ENCODE measurements around the gene ZCRB1.

The ZCRB1 gene

GRCh38 chr12:42323856-42324255 lies 2.0 kb downstream of the ZCRB1 start:
- no peaks in the 10 kb centered on the region for H3K9me3 ChIP-seq (ENCODE audit: control insufficient read depth, low read length)
- H3K4me3 ChIP-seq (ENCODE audit: low read length), result no peak overlapping the region
- no peak overlapping the region for H3K9ac ChIP-seq (ENCODE audit: low read length)
- H3K27me3 ChIP-seq (ENCODE audit: control insufficient read depth, insufficient read depth, low read length), result no peaks in the 10 kb centered on the region
- no peaks in the 10 kb centered on the region for H3K36me3 ChIP-seq (ENCODE audit: control insufficient read depth, insufficient read depth, low read length)
- peaks cover 33% of the 10 kb centered on the region for H3K4me1 ChIP-seq (ENCODE audit: control insufficient read depth, insufficient read depth, low read length)

GRCh38 chr12:42322567-42322966 lies 3.3 kb downstream of the ZCRB1 start:
- Histone ChIP-seq H3K36me3 (ENCODE audit: control insufficient read depth, insufficient read depth, low read length) (no peaks in the 10 kb centered on the region), H3K4me3 (ENCODE audit: low read length) (no peak overlapping the region)

GRCh38 chr12:42320796-42321195 lies 5.1 kb downstream of the ZCRB1 start:
- Histone ChIP-seq H3K4me3 (ENCODE audit: low read length) (no peak overlapping the region), H3K4me1 (ENCODE audit: control insufficient read depth, insufficient read depth, low read length) (peaks cover 17% of the 10 kb centered on the region), H3K27me3 (ENCODE audit: control insufficient read depth, insufficient read depth, low read length) (no peaks in the 10 kb centered on the region), H3K9me3 (ENCODE audit: control insufficient read depth, low read length) (no peaks in the 10 kb centered on the region), H3K9ac (ENCODE audit: low read length) (no peak overlapping the region), H3K36me3 (ENCODE audit: control insufficient read depth, insufficient read depth, low read length) (no peaks in the 10 kb centered on the region)

More at GRCh38 chr12:42322567-42322966, 3.3 kb downstream of the ZCRB1 start:
- no peaks in the 10 kb centered on the region for H3K9me3 ChIP-seq (ENCODE audit: control insufficient read depth, low read length)
- H3K4me1 ChIP-seq (ENCODE audit: control insufficient read depth, insufficient read depth, low read length), result peaks cover 27% of the 10 kb centered on the region
- H3K27me3 ChIP-seq (ENCODE audit: control insufficient read depth, insufficient read depth, low read length), result no peaks in the 10 kb centered on the region
- no peak overlapping the region for H3K9ac ChIP-seq (ENCODE audit: low read length)

GRCh38 chr12:42315108-42315507 lies 10.8 kb downstream of the ZCRB1 start:
- Histone ChIP-seq H3K9me3 (ENCODE audit: control insufficient read depth, low read length) (no peaks in the 10 kb centered on the region), H3K4me3 (ENCODE audit: low read length) (no peak overlapping the region), H3K9ac (ENCODE audit: low read length) (no peak overlapping the region), H3K27me3 (ENCODE audit: control insufficient read depth, insufficient read depth, low read length) (no peaks in the 10 kb centered on the region), H3K36me3 (ENCODE audit: control insufficient read depth, insufficient read depth, low read length) (no peaks in the 10 kb centered on the region), H3K4me1 (ENCODE audit: control insufficient read depth, insufficient read depth, low read length) (no peaks in the 10 kb centered on the region)

GRCh38 chr12:42309996-42310395 lies 15.9 kb downstream of the ZCRB1 start:
- no peak overlapping the region for H3K9ac ChIP-seq (ENCODE audit: low read length)
- no peak overlapping the region for H3K4me3 ChIP-seq (ENCODE audit: low read length)
- H3K9me3 ChIP-seq (ENCODE audit: control insufficient read depth, low read length), result no peaks in the 10 kb centered on the region
- H3K27me3 ChIP-seq (ENCODE audit: control insufficient read depth, insufficient read depth, low read length), result no peaks in the 10 kb centered on the region
- H3K36me3 ChIP-seq (ENCODE audit: control insufficient read depth, insufficient read depth, low read length), result no peaks in the 10 kb centered on the region
- H3K4me1 ChIP-seq (ENCODE audit: control insufficient read depth, insufficient read depth, low read length), result no peaks in the 10 kb centered on the region

GRCh38 chr12:42308390-42308789 lies 17.5 kb downstream of the ZCRB1 start:
- no peaks in the 10 kb centered on the region for H3K9me3 ChIP-seq (ENCODE audit: control insufficient read depth, low read length)
- no peaks in the 10 kb centered on the region for H3K36me3 ChIP-seq (ENCODE audit: control insufficient read depth, insufficient read depth, low read length)
- no peak overlapping the region for H3K9ac ChIP-seq (ENCODE audit: low read length)
- no peaks in the 10 kb centered on the region for H3K27me3 ChIP-seq (ENCODE audit: control insufficient read depth, insufficient read depth, low read length)
- H3K4me1 ChIP-seq (ENCODE audit: control insufficient read depth, insufficient read depth, low read length), result no peaks in the 10 kb centered on the region
- no peak overlapping the region for H3K4me3 ChIP-seq (ENCODE audit: low read length)

- Histone ChIP-seq H3K4me3 (ENCODE audit: low read length) (no peak overlapping the region), H3K9me3 (ENCODE audit: control insufficient read depth, low read length) (no peaks in the 10 kb centered on the region), H3K4me1 (ENCODE audit: control insufficient read depth, insufficient read depth, low read length) (no peaks in the 10 kb centered on the region), H3K36me3 (ENCODE audit: control insufficient read depth, insufficient read depth, low read length) (no peaks in the 10 kb centered on the region), H3K27me3 (ENCODE audit: control insufficient read depth, insufficient read depth, low read length) (no peaks in the 10 kb centered on the region), H3K9ac (ENCODE audit: low read length) (no peak overlapping the region)
These were observed 19.6 kb downstream of the ZCRB1 start for GRCh38 chr12:42306297-42306696.

- no peaks in the 10 kb centered on the region for H3K27me3 ChIP-seq (ENCODE audit: control insufficient read depth, insufficient read depth, low read length)
- H3K9me3 ChIP-seq (ENCODE audit: control insufficient read depth, low read length), result no peaks in the 10 kb centered on the region
- H3K36me3 ChIP-seq (ENCODE audit: control insufficient read depth, insufficient read depth, low read length), result no peaks in the 10 kb centered on the region
- H3K4me3 ChIP-seq (ENCODE audit: low read length), result no peak overlapping the region
- H3K9ac ChIP-seq (ENCODE audit: low read length), result no peak overlapping the region
- H3K4me1 ChIP-seq (ENCODE audit: control insufficient read depth, insufficient read depth, low read length), result no peaks in the 10 kb centered on the region
These were observed 26.2 kb downstream of the ZCRB1 start for GRCh38 chr12:42299392-42300308.

GRCh38 chr12:42298887-42299286 lies 27.0 kb downstream of the ZCRB1 start:
- no peaks in the 10 kb centered on the region for H3K9me3 ChIP-seq (ENCODE audit: control insufficient read depth, low read length)
- H3K27me3 ChIP-seq (ENCODE audit: control insufficient read depth, insufficient read depth, low read length), result no peaks in the 10 kb centered on the region
- no peak overlapping the region for H3K4me3 ChIP-seq (ENCODE audit: low read length)
- H3K9ac ChIP-seq (ENCODE audit: low read length), result no peak overlapping the region
- H3K4me1 ChIP-seq (ENCODE audit: control insufficient read depth, insufficient read depth, low read length), result no peaks in the 10 kb centered on the region
- no peaks in the 10 kb centered on the region for H3K36me3 ChIP-seq (ENCODE audit: control insufficient read depth, insufficient read depth, low read length)

- Histone ChIP-seq H3K9me3 (ENCODE audit: control insufficient read depth, low read length) (no peaks in the 10 kb centered on the region), H3K36me3 (ENCODE audit: control insufficient read depth, insufficient read depth, low read length) (no peaks in the 10 kb centered on the region), H3K27me3 (ENCODE audit: control insufficient read depth, insufficient read depth, low read length) (no peaks in the 10 kb centered on the region), H3K4me1 (ENCODE audit: control insufficient read depth, insufficient read depth, low read length) (no peaks in the 10 kb centered on the region), H3K9ac (ENCODE audit: low read length) (no peak overlapping the region), H3K4me3 (ENCODE audit: low read length) (no peak overlapping the region)
These were observed 29.3 kb downstream of the ZCRB1 start for GRCh38 chr12:42296503-42297109.

- no peak overlapping the region for H3K4me3 ChIP-seq (ENCODE audit: low read length)
- H3K36me3 ChIP-seq (ENCODE audit: control insufficient read depth, insufficient read depth, low read length), result no peaks in the 10 kb centered on the region
- no peaks in the 10 kb centered on the region for H3K4me1 ChIP-seq (ENCODE audit: control insufficient read depth, insufficient read depth, low read length)
- H3K27me3 ChIP-seq (ENCODE audit: control insufficient read depth, insufficient read depth, low read length), result no peaks in the 10 kb centered on the region
- H3K9me3 ChIP-seq (ENCODE audit: control insufficient read depth, low read length), result no peaks in the 10 kb centered on the region
- no peak overlapping the region for H3K9ac ChIP-seq (ENCODE audit: low read length)
These were observed 34.2 kb downstream of the ZCRB1 start for GRCh38 chr12:42291680-42292079.

- Histone ChIP-seq H3K4me3 (ENCODE audit: low read length) (no peak overlapping the region), H3K36me3 (ENCODE audit: control insufficient read depth, insufficient read depth, low read length) (no peaks in the 10 kb centered on the region), H3K9ac (ENCODE audit: low read length) (no peak overlapping the region), H3K9me3 (ENCODE audit: control insufficient read depth, low read length) (no peaks in the 10 kb centered on the region), H3K4me1 (ENCODE audit: control insufficient read depth, insufficient read depth, low read length) (no peaks in the 10 kb centered on the region), H3K27me3 (ENCODE audit: control insufficient read depth, insufficient read depth, low read length) (no peaks in the 10 kb centered on the region)
These were observed 37.4 kb downstream of the ZCRB1 start for GRCh38 chr12:42288544-42288943.
